Measurements from ENCODE around the gene WARS2. TPM values are rescaled to one million over a fixed set of nuclear protein-coding genes. Genes with fewer than 3 reads are reported as not detected.

The WARS2 gene
- total RNA-seq, 2 donors from 2014 or later = 18.5 to 21.6 TPM

DNA sequence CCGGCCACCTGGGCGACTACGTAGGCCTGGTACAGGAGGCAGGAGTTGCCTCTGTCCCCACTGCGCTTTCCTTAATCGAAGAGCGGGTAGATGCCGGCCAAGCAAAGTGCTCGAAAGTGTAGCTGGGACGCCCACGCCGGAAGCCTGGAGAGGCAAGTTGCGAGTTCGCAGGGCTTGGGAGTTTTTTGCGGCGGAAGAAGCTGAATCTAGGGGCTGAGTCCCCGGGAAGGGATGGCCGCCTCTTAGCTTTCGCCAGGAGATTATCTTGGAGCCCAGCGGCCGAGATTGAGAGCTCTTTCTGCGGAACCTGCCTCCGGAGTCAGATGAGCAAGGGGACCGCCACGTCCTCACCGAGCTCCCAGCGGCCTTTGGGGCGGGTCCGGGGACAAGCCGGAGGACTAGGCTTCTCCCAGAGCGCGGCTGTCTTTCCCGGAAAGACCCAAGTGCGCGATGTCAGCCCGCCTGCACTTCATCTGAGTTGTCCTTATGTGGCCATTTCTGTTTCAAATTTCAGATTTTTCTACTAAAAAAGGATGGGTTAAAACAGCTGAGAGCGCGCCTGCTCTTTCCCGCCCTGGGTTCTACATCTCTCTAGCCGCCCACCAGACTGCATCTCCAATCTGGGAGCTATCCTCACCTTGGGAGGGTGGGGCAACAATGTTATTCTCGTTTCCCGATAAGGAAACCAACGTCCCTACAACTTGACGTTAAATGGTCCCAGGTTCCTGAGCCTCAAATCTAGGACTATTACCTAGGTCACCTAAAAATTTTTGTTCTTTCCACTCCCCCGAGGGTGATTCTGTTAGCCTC lies 139.9 kb downstream of the WARS2 start:
- Mint-ChIP-seq H3K36me3 (ENCODE audit: low read depth) (peaks cover 1% of the 10 kb centered on the region), H3K9me3 (peaks cover 14% of the 10 kb centered on the region), H3K27me3 (peaks cover 73% of the 10 kb centered on the region), H3K4me1 (no peaks in the 10 kb centered on the region), H3K27ac (no peak overlapping the region), H3K4me3 (no peak overlapping the region)
- ATAC-seq (replicated peaks) = no peak

GRCh38 chr1:118999348-119000071 lies 140.9 kb downstream of the WARS2 start:
- no peak for ATAC-seq (replicated peaks)
- peaks cover 74% of the 10 kb centered on the region for H3K27me3 Mint-ChIP-seq
- no peak overlapping the region for H3K27ac Mint-ChIP-seq
- no peaks in the 10 kb centered on the region for H3K36me3 Mint-ChIP-seq (ENCODE audit: low read depth)
- H3K9me3 Mint-ChIP-seq = peaks cover 14% of the 10 kb centered on the region
- no peaks in the 10 kb centered on the region for H3K4me1 Mint-ChIP-seq
- no peak overlapping the region for H3K4me3 Mint-ChIP-seq

- Mint-ChIP-seq H3K36me3 (ENCODE audit: low read depth) (peaks cover 6% of the 10 kb centered on the region), H3K4me1 (no peaks in the 10 kb centered on the region), H3K27me3 (peaks cover 73% of the 10 kb centered on the region), H3K27ac (no peak overlapping the region), H3K4me3 (no peak overlapping the region), H3K9me3 (peaks cover 17% of the 10 kb centered on the region)
- ATAC-seq (replicated peaks) = no peak
Observed at GRCh38 chr1:118998171-118998570, 142.3 kb downstream of the WARS2 start.

- H3K4me1 Mint-ChIP-seq = no peaks in the 10 kb centered on the region
- no peak overlapping the region for H3K4me3 Mint-ChIP-seq
- peaks cover 69% of the 10 kb centered on the region for H3K27me3 Mint-ChIP-seq
- peaks cover 6% of the 10 kb centered on the region for H3K36me3 Mint-ChIP-seq (ENCODE audit: low read depth)
- ATAC-seq (replicated peaks) = no peak
- H3K27ac Mint-ChIP-seq = no peak overlapping the region
- H3K9me3 Mint-ChIP-seq = peaks cover 14% of the 10 kb centered on the region
Observed at GRCh38 chr1:118997225-118997624, 143.2 kb downstream of the WARS2 start.

DNA sequence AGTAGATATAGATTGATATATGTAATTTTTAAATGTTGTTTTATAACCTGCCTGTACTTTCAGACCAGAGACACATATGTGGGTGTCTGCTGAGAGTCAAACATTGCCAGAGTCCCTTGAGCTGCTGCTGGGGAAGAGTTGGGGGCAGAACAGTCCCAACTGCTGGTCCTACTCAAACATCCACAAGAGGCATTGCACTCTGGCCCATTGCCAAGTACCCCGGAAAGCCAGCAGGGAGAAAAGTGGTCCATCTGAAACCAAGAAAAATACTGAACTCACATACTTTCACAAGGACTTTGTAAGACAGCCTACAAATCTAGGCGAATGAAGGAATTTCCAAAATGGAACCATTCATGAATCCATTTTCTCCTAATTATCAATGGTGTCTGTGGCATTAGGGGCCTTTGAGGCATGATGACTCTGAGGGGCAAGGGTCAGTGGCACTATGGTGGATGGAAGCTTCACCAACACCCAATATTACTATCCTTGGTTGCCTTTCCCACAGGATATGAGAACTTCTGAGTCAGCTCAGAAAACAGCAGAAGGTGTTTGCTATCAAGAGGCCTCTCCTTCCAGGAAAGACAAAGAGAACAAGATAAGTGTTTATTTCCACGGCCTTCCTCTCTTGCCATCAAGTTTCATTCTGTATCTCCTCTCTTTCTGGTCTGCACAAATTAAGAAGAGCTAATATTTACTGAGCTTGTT lies 145.0 kb downstream of the WARS2 start:
- H3K36me3 Mint-ChIP-seq (ENCODE audit: low read depth) = peaks cover 6% of the 10 kb centered on the region
- H3K27me3 Mint-ChIP-seq = peaks cover 79% of the 10 kb centered on the region
- H3K4me3 Mint-ChIP-seq = no peak overlapping the region
- ATAC-seq (replicated peaks) = no peak
- no peak overlapping the region for H3K27ac Mint-ChIP-seq
- no peaks in the 10 kb centered on the region for H3K4me1 Mint-ChIP-seq
- peaks cover 12% of the 10 kb centered on the region for H3K9me3 Mint-ChIP-seq

DNA sequence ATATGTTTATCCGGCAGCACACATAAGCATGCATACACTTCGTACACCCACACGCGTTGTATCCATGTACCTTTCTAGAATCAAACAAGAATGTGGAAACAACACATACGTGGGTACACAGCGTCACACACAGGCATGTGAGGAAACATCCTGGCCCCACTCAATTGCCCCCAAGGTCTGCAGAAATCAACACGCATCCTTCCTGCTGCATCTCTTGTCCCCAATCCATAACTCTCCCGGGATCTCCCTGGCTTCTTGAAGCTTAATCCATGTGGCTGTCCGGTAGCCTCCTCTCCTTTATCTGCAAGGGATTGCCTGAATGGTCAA lies 146.8 kb downstream of the WARS2 start:
- Mint-ChIP-seq H3K36me3 (ENCODE audit: low read depth) (peaks cover 6% of the 10 kb centered on the region), H3K4me3 (no peak overlapping the region), H3K27ac (no peak overlapping the region), H3K9me3 (peaks cover 12% of the 10 kb centered on the region), H3K4me1 (no peaks in the 10 kb centered on the region), H3K27me3 (peaks cover 79% of the 10 kb centered on the region)
- no peak for ATAC-seq (replicated peaks)

DNA sequence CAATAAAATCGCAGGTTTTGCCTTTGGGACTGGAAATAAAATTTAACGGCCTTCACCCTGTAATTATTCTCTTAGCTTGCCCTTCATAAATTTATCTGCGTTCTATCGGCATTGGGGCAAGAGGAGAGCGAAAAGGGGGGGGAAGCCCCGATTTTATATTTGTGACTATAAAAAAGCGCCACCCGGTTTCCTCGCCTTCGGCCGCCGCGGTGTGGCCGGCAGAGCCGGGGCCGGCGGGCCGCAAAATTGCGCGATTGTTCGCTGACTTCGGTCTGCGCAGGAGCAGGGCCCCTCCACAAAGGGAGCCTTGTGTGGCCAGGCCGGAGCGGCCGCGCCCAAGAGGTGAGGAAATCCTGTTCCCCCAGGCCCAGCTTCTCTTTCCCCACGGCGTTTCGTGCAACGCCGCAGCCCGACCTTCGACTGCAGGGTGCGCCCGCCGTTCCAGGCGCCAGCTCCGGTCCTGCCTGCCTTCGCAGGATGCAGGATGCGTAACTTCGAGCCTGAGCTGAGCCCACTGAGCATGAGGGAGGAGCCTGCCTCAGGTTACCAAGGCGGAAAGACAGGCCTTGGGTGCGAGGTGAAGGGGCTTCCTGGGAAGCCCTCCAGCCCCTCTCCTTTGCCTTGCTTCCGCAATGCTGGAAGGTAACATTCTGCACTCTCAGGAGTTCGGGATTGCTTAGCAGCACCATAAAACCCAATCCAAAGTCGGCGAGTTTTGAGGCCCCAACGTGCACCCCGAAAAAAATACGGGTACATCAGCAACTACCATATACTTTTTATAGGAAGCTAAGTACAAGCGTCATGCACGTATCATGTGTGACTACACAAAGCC lies 147.4 kb downstream of the WARS2 start:
- ATAC-seq (replicated peaks) = no peak
- H3K4me1 Mint-ChIP-seq = no peaks in the 10 kb centered on the region
- H3K36me3 Mint-ChIP-seq (ENCODE audit: low read depth) = peaks cover 6% of the 10 kb centered on the region
- peaks cover 79% of the 10 kb centered on the region for H3K27me3 Mint-ChIP-seq
- H3K27ac Mint-ChIP-seq = no peak overlapping the region
- peaks cover 11% of the 10 kb centered on the region for H3K9me3 Mint-ChIP-seq
- H3K4me3 Mint-ChIP-seq = no peak overlapping the region

DNA sequence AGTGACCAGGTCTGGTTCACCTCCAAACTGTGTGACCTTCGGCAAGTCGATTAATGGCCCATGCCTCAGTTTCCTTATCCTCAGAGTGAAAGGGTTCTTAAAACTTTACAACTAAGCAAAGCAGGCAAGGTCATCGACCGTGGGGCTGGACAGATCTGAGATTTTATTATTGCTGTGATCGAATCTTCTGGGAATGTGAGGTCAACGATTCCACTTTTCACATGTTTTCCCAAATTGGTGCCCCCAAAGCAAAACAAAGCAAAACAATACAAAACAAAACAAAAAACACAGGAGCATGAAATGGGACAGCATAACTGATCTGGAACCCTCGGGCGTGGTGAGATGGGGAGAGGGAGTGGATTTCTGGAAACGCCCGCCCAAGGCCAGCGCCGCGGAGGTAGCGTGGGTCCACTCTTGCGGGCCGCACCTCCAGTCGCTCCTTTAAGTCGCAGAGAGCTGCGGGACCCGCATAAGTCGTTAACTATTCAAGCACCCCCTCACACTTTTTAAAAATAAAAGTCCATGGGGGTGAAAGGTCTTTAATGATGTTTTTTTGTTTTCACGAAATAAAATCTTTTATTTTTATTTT lies 148.1 kb downstream of the WARS2 start:
- Mint-ChIP-seq H3K27ac (no peak overlapping the region), H3K4me1 (no peaks in the 10 kb centered on the region), H3K36me3 (ENCODE audit: low read depth) (peaks cover 6% of the 10 kb centered on the region), H3K4me3 (no peak overlapping the region), H3K9me3 (peaks cover 7% of the 10 kb centered on the region), H3K27me3 (peaks cover 74% of the 10 kb centered on the region)
- ATAC-seq (replicated peaks) = no peak

- peaks cover 7% of the 10 kb centered on the region for H3K9me3 Mint-ChIP-seq
Observed at GRCh38 chr1:118991448-118991847, 149.0 kb downstream of the WARS2 start.

GRCh38 chr1:118990513-118991152 lies 149.8 kb downstream of the WARS2 start:
- Mint-ChIP-seq H3K4me1 (no peaks in the 10 kb centered on the region), H3K36me3 (ENCODE audit: low read depth) (peaks cover 20% of the 10 kb centered on the region), H3K4me3 (no peak overlapping the region), H3K9me3 (peaks cover 4% of the 10 kb centered on the region), H3K27me3 (peaks cover 81% of the 10 kb centered on the region), H3K27ac (no peak overlapping the region)
- no peak for ATAC-seq (replicated peaks)

More at GRCh38 chr1:118991448-118991847, 149.0 kb downstream of the WARS2 start:
- peaks cover 14% of the 10 kb centered on the region for H3K36me3 Mint-ChIP-seq (ENCODE audit: low read depth)
- H3K4me1 Mint-ChIP-seq = no peaks in the 10 kb centered on the region
- ATAC-seq (replicated peaks) = no peak
- H3K4me3 Mint-ChIP-seq = no peak overlapping the region
- H3K27ac Mint-ChIP-seq = no peak overlapping the region
- peaks cover 78% of the 10 kb centered on the region for H3K27me3 Mint-ChIP-seq

- no peaks in the 10 kb centered on the region for H3K4me1 Mint-ChIP-seq
- H3K27me3 Mint-ChIP-seq = peaks cover 82% of the 10 kb centered on the region
- peaks cover 3% of the 10 kb centered on the region for H3K9me3 Mint-ChIP-seq
- no peak for ATAC-seq (replicated peaks)
- no peak overlapping the region for H3K27ac Mint-ChIP-seq
- H3K36me3 Mint-ChIP-seq (ENCODE audit: low read depth) = peaks cover 27% of the 10 kb centered on the region
- no peak overlapping the region for H3K4me3 Mint-ChIP-seq
Observed at GRCh38 chr1:118989878-118990378, 150.5 kb downstream of the WARS2 start.

DNA sequence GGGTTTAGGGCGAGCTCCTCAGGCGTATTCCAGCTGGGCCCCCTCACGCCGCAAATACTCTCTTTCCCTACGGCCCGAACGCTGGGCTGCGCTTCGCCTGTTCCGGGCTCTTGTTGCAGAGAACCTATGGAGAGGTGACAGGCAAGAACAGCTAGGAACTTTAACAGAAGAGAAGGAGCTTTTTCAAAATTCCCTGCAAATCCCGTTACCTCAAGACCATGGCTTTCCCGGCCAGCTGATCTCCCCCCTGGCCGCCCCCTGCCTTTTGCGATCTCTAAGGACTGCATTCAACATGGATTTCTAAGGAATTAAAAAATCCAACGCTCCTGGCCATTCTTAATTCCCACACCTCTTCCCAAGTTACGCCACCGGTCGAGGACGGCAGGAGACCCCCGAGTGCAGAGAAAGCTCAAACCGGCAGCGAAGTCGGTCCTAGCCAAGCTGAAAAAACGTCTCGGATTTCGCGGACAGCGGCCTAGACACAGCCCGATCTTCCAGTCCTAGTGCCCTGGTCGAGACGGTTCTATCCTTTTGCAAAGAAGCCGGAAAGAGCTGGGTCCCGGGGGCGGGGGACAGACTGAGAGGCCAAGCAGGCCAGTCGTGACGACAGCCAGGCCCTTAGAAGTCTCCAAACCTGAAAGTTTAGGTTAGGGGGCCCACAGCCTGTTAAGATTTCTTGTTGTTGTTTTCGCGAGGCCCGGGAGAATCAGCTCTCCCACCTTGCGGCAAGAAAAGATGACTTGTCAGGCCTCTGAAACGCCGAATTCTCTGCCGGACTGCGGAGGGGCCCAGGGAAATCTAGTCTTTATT lies 151.2 kb downstream of the WARS2 start:
- Mint-ChIP-seq H3K4me1 (no peaks in the 10 kb centered on the region), H3K27ac (no peak overlapping the region)

More for the DNA sequence above, 151.2 kb downstream of the WARS2 start:
- ATAC-seq (replicated peaks) = no peak
- peaks cover 3% of the 10 kb centered on the region for H3K9me3 Mint-ChIP-seq
- peaks cover 31% of the 10 kb centered on the region for H3K36me3 Mint-ChIP-seq (ENCODE audit: low read depth)
- peaks cover 79% of the 10 kb centered on the region for H3K27me3 Mint-ChIP-seq
- H3K4me3 Mint-ChIP-seq = no peak overlapping the region

Data from activated T-helper 17 cell treated with anti-CD3 and anti-CD28 coated beads, Interleukin-2, amount 50 U/mL, for 72 hours (primary cell).